OCI-LY7 (cell line): ENCODE measurements around the gene MTHFD1L. TPM values are rescaled to one million over a fixed set of nuclear protein-coding genes. Genes with fewer than 3 reads are reported as not detected.

Experiments used
- BruUV-seq: library from RNA; stranded (reverse); fragments of 400-500 nt; replicated peaks from 2 replicates; lab custom pipeline; 2021; lab: Mats Ljungman, UMichigan
- CTCF ChIA-PET: fragments of 300-600 bp; sonication (Branson Sonifier 250); formaldehyde crosslinking; loops from one replicate; lab custom pipeline; 2022; ENCODE audit warnings: antibody characterized with exemption; ENCODE audit not compliant: unreplicated experiment; lab: Charles Lee
- POLR2A ChIA-PET: fragments of 300-600 bp; sonication (Branson Sonifier 250); formaldehyde crosslinking; loops from one replicate; lab custom pipeline; 2022; ENCODE audit warnings: antibody characterized with exemption; lab: Charles Lee
- DNase-seq: peaks from one replicate; pipeline ENCODE4 v3.0.0-alpha.2; 2015; ENCODE audit warnings: low spot score
- H2AFZ ChIP-seq: fragments of 200-600 bp; sonication (generic), shearing (Covaris generic); 2 replicates; pipeline ENCODE4 v1.6.1; 2014; ENCODE audit warnings: mild to moderate bottlenecking, antibody characterized with exemption, low read length, moderate library complexity
- H3K27ac ChIP-seq: fragments of 200-600 bp; sonication (generic); 2 replicates; pipeline ENCODE4 v1.5.1; 2014; ENCODE audit warnings: mixed run types, low read depth, mild to moderate bottlenecking, moderate library complexity, low read length, inconsistent platforms; ENCODE audit not compliant: poor library complexity, severe bottlenecking
- H3K36me3 ChIP-seq: fragments of 200-600 bp; sonication (generic); 2 replicates; pipeline ENCODE4 v1.6.1; 2014; ENCODE audit warnings: mild to moderate bottlenecking, antibody characterized with exemption, low read length, moderate library complexity, mixed read lengths; ENCODE audit not compliant: insufficient read depth
- H3K4me1 ChIP-seq: fragments of 200-600 bp; sonication (generic); 2 replicates; pipeline ENCODE4 v1.5.1; 2014; ENCODE audit warnings: mild to moderate bottlenecking, low read length; ENCODE audit not compliant: insufficient read depth, poor library complexity, severe bottlenecking
- H3K4me2 ChIP-seq: fragments of 200-600 bp; sonication (generic); 2 replicates; pipeline ENCODE4 v1.6.1; 2014; ENCODE audit warnings: mild to moderate bottlenecking, low read length
- H3K4me3 ChIP-seq: fragments of 200-600 bp; sonication (generic); 2 replicates; pipeline ENCODE4 v1.5.1; 2014; ENCODE audit warnings: mild to moderate bottlenecking, low read depth, low read length; ENCODE audit not compliant: poor library complexity, severe bottlenecking
- H3K79me2 ChIP-seq: fragments of 200-600 bp; sonication (generic); 2 replicates; pipeline ENCODE4 v1.6.1; 2016; ENCODE audit warnings: low read depth, mild to moderate bottlenecking, low read length, moderate library complexity, mixed read lengths; ENCODE audit not compliant: insufficient read depth
- H3K9me2 ChIP-seq: fragments of 200-600 bp; sonication (generic); 2 replicates; pipeline ENCODE4 v1.6.1; 2016; ENCODE audit warnings: mild to moderate bottlenecking, low read length, mixed read lengths; ENCODE audit not compliant: insufficient read depth
- H3K9me3 ChIP-seq: fragments of 200-600 bp; sonication (generic); 2 replicates; pipeline ENCODE4 v1.6.1; 2014; ENCODE audit warnings: mild to moderate bottlenecking, mixed run types, low read length, mixed read lengths
- H4K20me1 ChIP-seq: fragments of 200-600 bp; sonication (generic); 2 replicates; pipeline ENCODE4 v1.6.1; 2014; ENCODE audit warnings: mild to moderate bottlenecking, antibody characterized with exemption, low read length, moderate library complexity, mixed read lengths; ENCODE audit not compliant: insufficient read depth
- EZH2phosphoT487 ChIP-seq: fragments of 200-600 bp; sonication (generic); IDR thresholded peaks from 2 replicates; pipeline ENCODE4 v1.6.1; 2018; ENCODE audit warnings: low read depth, borderline replicate concordance, mild to moderate bottlenecking, mixed run types, antibody characterized with exemption, low read length, moderate library complexity, mixed read lengths
- intact Hi-C: fragments of 100-400 bp; cut with micrococcal nuclease; formaldehyde crosslinking; loops from one replicate; pipeline ENCODE4 v1.10.0; 2022; ENCODE audit not compliant: unreplicated experiment
- total RNA-seq, 2 experiments: library from RNA; depleted of rRNA in 1 of 2; stranded (reverse); fragments of >200 nt in 1 of 2; shearing (Covaris generic) in 1 of 2; gene quantifications; 2 replicates each; pipeline ENCODE4 v1.2.3, GENCODE V29; 2014 to 2022
- TF ChIP-seq, protein P1 (sequence below): fragments of 200-600 bp; sonication (generic); conservative IDR thresholded peaks from 2 replicates; pipeline ENCODE4 v1.5.1; 2014; ENCODE audit warnings: mild to moderate bottlenecking, antibody characterized with exemption, low read length, moderate library complexity, mixed read lengths

MTHFD1L gene
- total RNA-seq, 2 experiments from 2014 or later, result 68.4 to 144 TPM

DNA sequence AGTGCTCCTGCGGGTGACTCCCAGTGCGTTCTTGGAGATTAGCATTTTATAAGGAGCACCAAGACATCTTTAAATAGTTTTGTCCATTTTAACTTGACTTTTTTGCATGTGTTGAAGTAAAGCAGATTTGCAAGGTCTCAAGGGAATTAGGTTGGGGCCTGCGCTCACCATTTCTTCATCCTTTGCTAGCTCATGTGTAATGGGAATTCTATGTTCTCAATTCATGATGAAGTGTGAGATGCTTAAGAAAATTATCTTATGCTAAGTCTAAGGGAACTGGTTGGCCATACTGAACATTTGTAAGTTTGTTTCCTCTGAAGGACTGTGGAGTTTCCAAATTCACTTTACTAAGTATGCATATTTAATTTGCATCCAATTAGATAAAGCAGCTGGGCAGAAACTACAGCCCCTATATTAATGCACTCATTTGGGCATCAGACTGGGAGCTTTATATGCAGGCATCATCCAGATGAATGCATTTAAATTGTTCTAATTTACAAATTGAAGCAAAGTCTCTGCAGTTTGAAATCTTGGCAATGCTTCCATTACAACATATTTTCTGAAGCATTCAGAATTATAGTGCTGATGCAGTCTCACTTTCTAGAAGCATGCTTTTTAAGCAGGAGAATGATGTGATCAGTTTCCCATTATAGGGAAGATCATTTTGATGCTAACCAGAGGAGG is 266.0 kb downstream of the MTHFD1L start:
- Histone ChIP-seq H2AFZ (no peak overlapping the region), H3K4me2 (no peak overlapping the region), H4K20me1 (no peaks in the 10 kb centered on the region), H3K9me3 (no peaks in the 10 kb centered on the region), H3K27ac (no peak overlapping the region), H3K4me3 (no peak overlapping the region), H3K9me2 (no peaks in the 10 kb centered on the region), H3K4me1 (no peaks in the 10 kb centered on the region), H3K79me2 (no peaks in the 10 kb centered on the region), H3K36me3 (no peaks in the 10 kb centered on the region)
- ChIA-PET POLR2A (interaction anchor here (0.5 kb wide), 1 partner anchor 119 kb away, joined by 3 read pairs; no protein-coding TSS in a partner anchor), CTCF (no interaction called here)
- no peak for DNase-seq
- intact Hi-C loops, result no loop called here
- BruUV-seq, result no TSS peak
- TF ChIP-seq, protein P1, sequence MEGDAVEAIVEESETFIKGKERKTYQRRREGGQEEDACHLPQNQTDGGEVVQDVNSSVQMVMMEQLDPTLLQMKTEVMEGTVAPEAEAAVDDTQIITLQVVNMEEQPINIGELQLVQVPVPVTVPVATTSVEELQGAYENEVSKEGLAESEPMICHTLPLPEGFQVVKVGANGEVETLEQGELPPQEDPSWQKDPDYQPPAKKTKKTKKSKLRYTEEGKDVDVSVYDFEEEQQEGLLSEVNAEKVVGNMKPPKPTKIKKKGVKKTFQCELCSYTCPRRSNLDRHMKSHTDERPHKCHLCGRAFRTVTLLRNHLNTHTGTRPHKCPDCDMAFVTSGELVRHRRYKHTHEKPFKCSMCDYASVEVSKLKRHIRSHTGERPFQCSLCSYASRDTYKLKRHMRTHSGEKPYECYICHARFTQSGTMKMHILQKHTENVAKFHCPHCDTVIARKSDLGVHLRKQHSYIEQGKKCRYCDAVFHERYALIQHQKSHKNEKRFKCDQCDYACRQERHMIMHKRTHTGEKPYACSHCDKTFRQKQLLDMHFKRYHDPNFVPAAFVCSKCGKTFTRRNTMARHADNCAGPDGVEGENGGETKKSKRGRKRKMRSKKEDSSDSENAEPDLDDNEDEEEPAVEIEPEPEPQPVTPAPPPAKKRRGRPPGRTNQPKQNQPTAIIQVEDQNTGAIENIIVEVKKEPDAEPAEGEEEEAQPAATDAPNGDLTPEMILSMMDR, result no peak
- no peak for TF ChIP-seq EZH2phosphoT487

DNA sequence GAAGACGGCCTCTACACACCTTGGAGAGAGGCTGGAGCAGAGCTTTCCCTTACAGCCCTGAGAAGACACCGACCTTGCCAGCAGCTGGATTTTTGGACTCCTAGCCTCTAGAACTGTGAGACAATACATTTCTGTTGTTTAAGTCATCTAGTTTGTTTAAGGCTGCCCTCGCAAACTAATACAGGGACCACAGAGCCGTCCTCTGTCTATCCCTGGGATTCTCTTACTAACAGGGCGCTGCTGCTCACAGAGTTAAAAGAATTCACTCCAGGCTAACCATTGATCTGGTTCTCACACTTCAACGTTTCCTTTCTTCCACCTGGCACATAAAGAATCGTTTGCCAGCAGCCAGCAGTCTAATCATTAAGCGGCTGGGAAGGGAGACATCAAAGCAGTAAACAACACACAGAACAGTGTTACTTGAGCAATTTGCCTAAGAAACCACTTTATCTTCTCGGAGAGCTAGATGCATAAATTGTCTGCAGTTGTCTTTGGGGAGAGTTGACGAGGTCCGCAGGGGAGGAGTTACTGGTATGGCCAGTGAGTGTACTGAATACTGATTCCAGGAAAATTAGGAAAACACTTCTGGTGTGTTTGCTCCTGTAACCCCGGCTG is 270.7 kb downstream of the MTHFD1L start:
- no TSS peak for BruUV-seq
- CTCF ChIA-PET, result no interaction called here
- no peak for DNase-seq

More for the DNA sequence above, 270.7 kb downstream of the MTHFD1L start:
- no peaks in the 10 kb centered on the region for H3K9me2 ChIP-seq
- H3K4me2 ChIP-seq, result no peak overlapping the region
- H4K20me1 ChIP-seq, result no peaks in the 10 kb centered on the region
- no peaks in the 10 kb centered on the region for H3K4me1 ChIP-seq
- intact Hi-C loops, result no loop called here
- H3K9me3 ChIP-seq, result no peaks in the 10 kb centered on the region
- POLR2A ChIA-PET, result no interaction called here
- H3K27ac ChIP-seq, result no peak overlapping the region
- H3K79me2 ChIP-seq, result no peaks in the 10 kb centered on the region
- H3K36me3 ChIP-seq, result no peaks in the 10 kb centered on the region
- H2AFZ ChIP-seq, result no peak overlapping the region
- no peak for TF ChIP-seq EZH2phosphoT487
- TF ChIP-seq, protein P1, result no peak
- no peak overlapping the region for H3K4me3 ChIP-seq
